ENCODE measurements around the gene NCKIPSD.

NCKIPSD gene

DNA sequence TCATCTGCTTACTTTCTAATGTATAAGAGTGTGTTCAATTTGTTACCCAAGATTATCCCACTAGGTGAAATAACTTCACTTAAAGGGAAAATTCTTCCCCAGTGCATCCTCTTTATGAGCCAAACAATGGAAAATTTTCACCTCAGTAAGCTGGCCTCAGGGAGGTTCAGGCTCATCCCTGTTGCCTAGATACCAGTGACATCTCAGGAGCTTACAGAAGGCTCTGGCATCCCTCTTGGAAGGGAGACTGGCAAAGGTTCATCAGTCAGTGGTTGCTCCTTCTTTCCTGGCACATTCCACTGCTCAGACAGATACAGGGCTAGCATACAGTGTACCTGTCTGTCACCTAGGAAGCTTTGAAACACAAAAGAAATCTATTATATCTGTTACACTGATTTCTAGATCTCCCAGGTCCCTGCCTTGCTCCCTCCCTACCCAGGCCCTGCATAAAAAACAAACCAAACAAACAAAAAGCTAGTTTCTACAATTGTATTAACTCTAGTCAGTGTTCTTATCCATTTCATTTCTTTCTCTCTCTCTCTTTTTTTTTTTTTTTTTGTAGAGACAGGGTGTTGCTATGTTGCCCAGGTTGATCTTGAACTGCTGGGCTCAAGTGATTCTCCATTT, 29.6 kb upstream of the NCKIPSD start:
- peak; percentile 42 for ATAC-seq
- TF ChIP-seq, protein P1, sequence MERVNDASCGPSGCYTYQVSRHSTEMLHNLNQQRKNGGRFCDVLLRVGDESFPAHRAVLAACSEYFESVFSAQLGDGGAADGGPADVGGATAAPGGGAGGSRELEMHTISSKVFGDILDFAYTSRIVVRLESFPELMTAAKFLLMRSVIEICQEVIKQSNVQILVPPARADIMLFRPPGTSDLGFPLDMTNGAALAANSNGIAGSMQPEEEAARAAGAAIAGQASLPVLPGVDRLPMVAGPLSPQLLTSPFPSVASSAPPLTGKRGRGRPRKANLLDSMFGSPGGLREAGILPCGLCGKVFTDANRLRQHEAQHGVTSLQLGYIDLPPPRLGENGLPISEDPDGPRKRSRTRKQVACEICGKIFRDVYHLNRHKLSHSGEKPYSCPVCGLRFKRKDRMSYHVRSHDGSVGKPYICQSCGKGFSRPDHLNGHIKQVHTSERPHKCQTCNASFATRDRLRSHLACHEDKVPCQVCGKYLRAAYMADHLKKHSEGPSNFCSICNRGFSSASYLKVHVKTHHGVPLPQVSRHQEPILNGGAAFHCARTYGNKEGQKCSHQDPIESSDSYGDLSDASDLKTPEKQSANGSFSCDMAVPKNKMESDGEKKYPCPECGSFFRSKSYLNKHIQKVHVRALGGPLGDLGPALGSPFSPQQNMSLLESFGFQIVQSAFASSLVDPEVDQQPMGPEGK (CRISPR knock-in tag; IDR thresholded peaks at IDR 0.05; ENCODE audit: borderline replicate concordance): no peak
- TF ChIP-seq BACH2 (CRISPR knock-in tag; IDR thresholded peaks at IDR 0.05; ENCODE audit: borderline replicate concordance) (no peak), PPARA (CRISPR knock-in tag; IDR thresholded peaks at IDR 0.05; ENCODE audit: borderline replicate concordance) (no peak), CSDC2 (CRISPR knock-in tag; IDR thresholded peaks at IDR 0.05) (no peak), GLIS3 (CRISPR knock-in tag; IDR thresholded peaks at IDR 0.05) (no peak), ZNF565 (CRISPR knock-in tag; conservative IDR thresholded peaks at IDR 0.05; ENCODE audit: low read depth) (no peak), TOX (CRISPR knock-in tag; IDR thresholded peaks at IDR 0.05; ENCODE audit: borderline replicate concordance) (no peak), ARNTL (CRISPR knock-in tag; IDR thresholded peaks at IDR 0.05; ENCODE audit: borderline replicate concordance, low read depth) (no peak), ZFP3 (CRISPR knock-in tag; IDR thresholded peaks at IDR 0.05) (no peak), ZFP30 (CRISPR knock-in tag; IDR thresholded peaks at IDR 0.05) (no peak), ZNF8 (CRISPR knock-in tag; IDR thresholded peaks at IDR 0.05) (no peak), ESRRG (CRISPR knock-in tag; IDR thresholded peaks at IDR 0.05) (no peak), ZC3H10 (CRISPR knock-in tag; IDR thresholded peaks at IDR 0.05) (no peak), ZNF70 (CRISPR knock-in tag; IDR thresholded peaks at IDR 0.05) (no peak)
- TF ChIP-seq, protein P2, sequence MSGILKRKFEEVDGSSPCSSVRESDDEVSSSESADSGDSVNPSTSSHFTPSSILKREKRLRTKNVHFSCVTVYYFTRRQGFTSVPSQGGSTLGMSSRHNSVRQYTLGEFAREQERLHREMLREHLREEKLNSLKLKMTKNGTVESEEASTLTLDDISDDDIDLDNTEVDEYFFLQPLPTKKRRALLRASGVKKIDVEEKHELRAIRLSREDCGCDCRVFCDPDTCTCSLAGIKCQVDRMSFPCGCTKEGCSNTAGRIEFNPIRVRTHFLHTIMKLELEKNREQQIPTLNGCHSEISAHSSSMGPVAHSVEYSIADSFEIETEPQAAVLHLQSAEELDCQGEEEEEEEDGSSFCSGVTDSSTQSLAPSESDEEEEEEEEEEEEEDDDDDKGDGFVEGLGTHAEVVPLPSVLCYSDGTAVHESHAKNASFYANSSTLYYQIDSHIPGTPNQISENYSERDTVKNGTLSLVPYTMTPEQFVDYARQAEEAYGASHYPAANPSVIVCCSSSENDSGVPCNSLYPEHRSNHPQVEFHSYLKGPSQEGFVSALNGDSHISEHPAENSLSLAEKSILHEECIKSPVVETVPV (CRISPR knock-in tag; IDR thresholded peaks at IDR 0.05): no peak
- TF ChIP-seq, protein P3, sequence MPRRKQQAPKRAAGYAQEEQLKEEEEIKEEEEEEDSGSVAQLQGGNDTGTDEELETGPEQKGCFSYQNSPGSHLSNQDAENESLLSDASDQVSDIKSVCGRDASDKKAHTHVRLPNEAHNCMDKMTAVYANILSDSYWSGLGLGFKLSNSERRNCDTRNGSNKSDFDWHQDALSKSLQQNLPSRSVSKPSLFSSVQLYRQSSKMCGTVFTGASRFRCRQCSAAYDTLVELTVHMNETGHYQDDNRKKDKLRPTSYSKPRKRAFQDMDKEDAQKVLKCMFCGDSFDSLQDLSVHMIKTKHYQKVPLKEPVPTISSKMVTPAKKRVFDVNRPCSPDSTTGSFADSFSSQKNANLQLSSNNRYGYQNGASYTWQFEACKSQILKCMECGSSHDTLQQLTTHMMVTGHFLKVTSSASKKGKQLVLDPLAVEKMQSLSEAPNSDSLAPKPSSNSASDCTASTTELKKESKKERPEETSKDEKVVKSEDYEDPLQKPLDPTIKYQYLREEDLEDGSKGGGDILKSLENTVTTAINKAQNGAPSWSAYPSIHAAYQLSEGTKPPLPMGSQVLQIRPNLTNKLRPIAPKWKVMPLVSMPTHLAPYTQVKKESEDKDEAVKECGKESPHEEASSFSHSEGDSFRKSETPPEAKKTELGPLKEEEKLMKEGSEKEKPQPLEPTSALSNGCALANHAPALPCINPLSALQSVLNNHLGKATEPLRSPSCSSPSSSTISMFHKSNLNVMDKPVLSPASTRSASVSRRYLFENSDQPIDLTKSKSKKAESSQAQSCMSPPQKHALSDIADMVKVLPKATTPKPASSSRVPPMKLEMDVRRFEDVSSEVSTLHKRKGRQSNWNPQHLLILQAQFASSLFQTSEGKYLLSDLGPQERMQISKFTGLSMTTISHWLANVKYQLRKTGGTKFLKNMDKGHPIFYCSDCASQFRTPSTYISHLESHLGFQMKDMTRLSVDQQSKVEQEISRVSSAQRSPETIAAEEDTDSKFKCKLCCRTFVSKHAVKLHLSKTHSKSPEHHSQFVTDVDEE (CRISPR knock-in tag; IDR thresholded peaks at IDR 0.05): no peak
- TF ChIP-seq, protein P4, sequence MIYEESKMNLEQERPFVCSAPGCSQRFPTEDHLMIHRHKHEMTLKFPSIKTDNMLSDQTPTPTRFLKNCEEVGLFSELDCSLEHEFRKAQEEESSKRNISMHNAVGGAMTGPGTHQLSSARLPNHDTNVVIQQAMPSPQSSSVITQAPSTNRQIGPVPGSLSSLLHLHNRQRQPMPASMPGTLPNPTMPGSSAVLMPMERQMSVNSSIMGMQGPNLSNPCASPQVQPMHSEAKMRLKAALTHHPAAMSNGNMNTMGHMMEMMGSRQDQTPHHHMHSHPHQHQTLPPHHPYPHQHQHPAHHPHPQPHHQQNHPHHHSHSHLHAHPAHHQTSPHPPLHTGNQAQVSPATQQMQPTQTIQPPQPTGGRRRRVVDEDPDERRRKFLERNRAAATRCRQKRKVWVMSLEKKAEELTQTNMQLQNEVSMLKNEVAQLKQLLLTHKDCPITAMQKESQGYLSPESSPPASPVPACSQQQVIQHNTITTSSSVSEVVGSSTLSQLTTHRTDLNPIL (CRISPR knock-in tag; IDR thresholded peaks at IDR 0.05; ENCODE audit: low read depth): no peak
- TF ChIP-seq, protein P5, sequence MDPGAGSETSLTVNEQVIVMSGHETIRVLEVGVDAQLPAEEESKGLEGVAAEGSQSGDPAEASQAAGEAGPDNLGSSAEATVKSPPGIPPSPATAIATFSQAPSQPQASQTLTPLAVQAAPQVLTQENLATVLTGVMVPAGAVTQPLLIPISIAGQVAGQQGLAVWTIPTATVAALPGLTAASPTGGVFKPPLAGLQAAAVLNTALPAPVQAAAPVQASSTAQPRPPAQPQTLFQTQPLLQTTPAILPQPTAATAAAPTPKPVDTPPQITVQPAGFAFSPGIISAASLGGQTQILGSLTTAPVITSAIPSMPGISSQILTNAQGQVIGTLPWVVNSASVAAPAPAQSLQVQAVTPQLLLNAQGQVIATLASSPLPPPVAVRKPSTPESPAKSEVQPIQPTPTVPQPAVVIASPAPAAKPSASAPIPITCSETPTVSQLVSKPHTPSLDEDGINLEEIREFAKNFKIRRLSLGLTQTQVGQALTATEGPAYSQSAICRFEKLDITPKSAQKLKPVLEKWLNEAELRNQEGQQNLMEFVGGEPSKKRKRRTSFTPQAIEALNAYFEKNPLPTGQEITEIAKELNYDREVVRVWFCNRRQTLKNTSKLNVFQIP (CRISPR knock-in tag; IDR thresholded peaks at IDR 0.05; ENCODE audit: borderline replicate concordance, low read depth): no peak

DNA sequence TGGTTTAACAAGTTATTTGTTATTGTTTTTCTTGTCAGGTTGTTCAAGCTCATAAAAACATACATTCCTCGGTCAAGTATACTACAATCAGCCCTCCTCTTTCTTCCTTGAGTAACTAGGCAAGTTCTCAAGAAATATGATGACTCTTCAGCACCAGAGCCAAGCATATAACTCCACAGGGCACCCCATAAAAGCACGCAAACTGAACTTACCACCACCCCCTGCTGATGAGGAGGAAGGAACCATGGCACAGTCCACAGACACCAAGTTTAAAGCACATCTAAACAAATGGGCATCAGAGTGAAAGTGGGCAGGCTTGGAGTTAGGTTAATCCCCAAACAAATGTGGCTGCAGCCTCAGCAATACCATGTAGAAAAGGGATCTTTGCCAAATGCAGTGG, 26.0 kb upstream of the NCKIPSD start:
- TF ChIP-seq, protein P1 (CRISPR knock-in tag; IDR thresholded peaks at IDR 0.05; ENCODE audit: borderline replicate concordance): no peak
- no peak for ATAC-seq

DNA sequence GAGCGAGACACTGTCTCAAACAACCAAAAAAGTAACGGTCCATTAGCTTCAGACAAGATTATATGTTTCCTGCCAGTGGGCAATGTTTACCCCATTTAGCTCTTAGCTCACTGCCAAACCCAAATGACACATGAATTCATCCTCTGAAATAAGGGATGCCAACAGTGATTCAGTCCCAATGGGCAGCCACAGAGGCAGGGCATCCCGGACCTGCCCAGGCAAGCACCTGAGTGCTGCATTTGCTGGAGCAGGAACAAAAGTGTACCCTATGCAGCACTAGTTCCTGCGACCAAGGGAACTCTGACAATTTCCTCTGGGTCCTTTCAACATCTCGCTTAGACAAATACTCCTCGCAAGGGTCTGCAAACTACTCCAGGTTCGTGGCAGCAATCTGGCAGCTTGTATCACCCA, 23.3 kb upstream of the NCKIPSD start:
- peak; percentile 41 for ATAC-seq

More for the DNA sequence above, 23.3 kb upstream of the NCKIPSD start:
- no peak for TF ChIP-seq ZNF565 (CRISPR knock-in tag; conservative IDR thresholded peaks at IDR 0.05; ENCODE audit: low read depth)
- TF ChIP-seq PPARA (CRISPR knock-in tag; IDR thresholded peaks at IDR 0.05; ENCODE audit: borderline replicate concordance): no peak
- TF ChIP-seq ZFP3 (CRISPR knock-in tag; IDR thresholded peaks at IDR 0.05): no peak
- TF ChIP-seq, protein P5 (CRISPR knock-in tag; IDR thresholded peaks at IDR 0.05; ENCODE audit: borderline replicate concordance, low read depth): no peak
- TF ChIP-seq, protein P2 (CRISPR knock-in tag; IDR thresholded peaks at IDR 0.05): no peak
- TF ChIP-seq ZFP30 (CRISPR knock-in tag; IDR thresholded peaks at IDR 0.05): no peak

All from SK-N-SH treated with all-trans-retinoic acid at 6 μM for 48 hours (cell line).